ENCODE data around the gene CASK.

GRCh38 chrX:41960142-41960541, 36.8 kb upstream of the CASK start:
- TF ChIP-seq CTCF (IDR thresholded peaks at IDR 0.05; ENCODE audit: low read depth, low read length, missing input control) (no peak), GABPA (IDR thresholded peaks at IDR 0.05 in 1 of 2, conservative IDR thresholded peaks at IDR 0.05 in 1 of 2) (no peak), EGR1 (IDR thresholded peaks at IDR 0.05; ENCODE audit: low read depth in 2 of 2) (no peak), RXRA (IDR thresholded peaks at IDR 0.05) (no peak), REST (IDR thresholded peaks at IDR 0.05) (no peak), JUND (IDR thresholded peaks at IDR 0.05) (no peak), TAF1 (conservative IDR thresholded peaks at IDR 0.05) (no peak), ATF3 (IDR thresholded peaks at IDR 0.05) (no peak), SP1 (IDR thresholded peaks at IDR 0.05) (no peak), ZBTB33 (IDR thresholded peaks at IDR 0.05) (no peak)
